ENCODE data around the gene RCVRN. TPM values are rescaled to one million over a fixed set of nuclear protein-coding genes. Genes with fewer than 3 reads are reported as not detected.

Gene RCVRN
- polyA plus RNA-seq (2013, experiment 1 of 2; ENCODE audit: insufficient read length), result not detected
- not detected for polyA plus RNA-seq (2013, experiment 2 of 2; ENCODE audit: insufficient read length)

DNA sequence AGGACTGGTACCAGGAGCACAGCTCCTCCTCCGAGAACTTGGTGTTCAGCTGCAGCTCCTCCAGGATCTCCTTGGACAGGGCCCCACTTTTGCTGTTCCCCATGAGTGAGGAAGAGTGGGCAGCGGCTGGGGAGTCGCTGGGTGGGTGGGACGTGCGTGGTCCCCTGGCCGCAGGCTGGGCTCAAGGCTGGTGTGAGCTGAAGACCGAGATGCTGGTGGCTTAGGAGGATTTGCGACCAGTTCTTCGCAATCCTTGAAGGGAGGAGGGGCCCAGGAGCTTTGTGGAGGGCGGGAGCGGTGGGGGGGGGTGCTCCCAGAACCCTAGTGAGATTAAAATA is at the start of gene RCVRN:
Gene RCVRN (minus strand): TSS at position 194 of the 338 bp plus-strand sequence. CDS start 91 bp downstream, at position 103.
- DNase-seq, result no peak

DNA sequence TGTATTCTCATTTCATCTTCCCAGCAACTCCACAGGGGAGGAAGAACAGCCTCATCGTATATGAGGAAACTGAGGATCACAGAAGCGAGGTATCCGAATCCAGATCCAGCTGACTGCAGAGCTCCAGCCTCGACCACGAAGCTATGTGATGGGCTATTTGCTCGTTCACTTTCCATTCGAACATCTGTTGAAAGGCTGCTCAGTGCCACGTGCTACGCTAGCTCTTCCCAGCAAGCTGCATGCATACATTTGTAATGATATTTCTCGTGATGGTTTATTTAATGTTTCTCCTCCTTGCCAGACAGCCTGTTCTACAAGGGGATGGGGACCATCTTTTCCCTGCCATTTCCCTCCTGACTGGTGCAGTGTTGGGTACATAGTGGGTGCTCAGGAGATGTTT is 48.4 kb upstream of the RCVRN start:
- DNase-seq, result no peak

DNA sequence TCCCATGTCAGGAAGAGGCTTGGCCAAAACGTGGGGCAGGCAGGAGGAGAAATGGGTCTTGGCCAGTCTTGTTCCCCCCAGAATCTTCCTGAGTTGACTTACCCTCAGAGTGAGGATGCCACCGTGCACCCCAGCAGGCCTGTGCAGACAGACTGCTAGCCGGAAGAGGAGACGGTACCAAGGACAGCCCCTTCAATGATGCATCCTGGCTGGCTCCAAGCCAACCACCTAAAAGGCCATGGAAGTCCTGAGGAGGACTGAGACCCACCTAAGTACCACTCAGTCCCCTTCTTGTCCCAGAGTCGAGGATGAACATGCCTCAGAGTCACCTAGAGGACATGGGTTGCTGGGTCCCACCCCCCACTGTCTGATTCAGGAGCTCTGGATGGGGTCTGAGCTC is 46.7 kb upstream of the RCVRN start:
- no peak for DNase-seq

DNA sequence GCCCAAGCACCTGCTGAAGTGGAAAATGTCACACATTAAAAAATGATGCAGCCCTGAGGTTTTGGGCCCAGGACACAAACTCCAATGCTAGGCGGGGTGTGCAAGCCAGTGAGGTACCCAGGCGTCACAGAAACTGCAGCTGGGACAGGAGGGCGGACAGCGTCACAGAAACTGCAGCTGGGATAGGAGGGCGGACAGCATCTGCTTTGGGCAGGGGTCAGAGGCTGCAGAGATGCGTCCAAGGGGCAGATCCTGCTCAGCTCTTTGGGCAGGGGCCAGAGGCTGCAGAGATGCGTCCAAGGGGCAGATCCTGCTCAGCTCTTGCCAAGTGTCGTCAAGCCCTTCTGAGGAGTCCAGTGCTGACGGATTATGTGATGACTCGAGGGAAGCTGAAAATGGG is 43.9 kb upstream of the RCVRN start:
- DNase-seq, result no peak

- DNase-seq, result no peak
Observed at GRCh38 chr17:9944704-9945103, 39.6 kb upstream of the RCVRN start.

DNA sequence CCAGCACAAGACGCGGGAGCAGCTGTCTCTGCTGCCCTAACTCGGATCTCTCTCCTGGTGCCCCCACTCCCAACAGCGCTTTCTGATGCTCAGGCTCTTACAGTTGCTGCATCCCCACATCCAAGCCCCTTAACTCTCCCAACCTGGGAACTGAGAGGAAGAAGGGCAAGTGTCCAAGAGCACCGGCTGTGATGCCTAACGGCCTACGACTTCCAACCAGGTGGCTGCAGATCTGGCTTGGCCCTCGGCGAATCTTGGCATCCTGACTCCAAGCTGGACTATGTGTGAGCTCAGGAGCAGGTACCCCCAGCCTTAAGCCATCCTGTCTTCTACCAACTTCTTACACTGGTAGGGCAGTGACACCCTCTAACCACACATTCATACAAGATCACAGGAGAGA is 38.3 kb upstream of the RCVRN start:
- DNase-seq, result no peak

GRCh38 chr17:9942885-9943284 is 37.8 kb upstream of the RCVRN start:
- no peak for DNase-seq

- no peak for DNase-seq
Observed at GRCh38 chr17:9941305-9941704, 36.2 kb upstream of the RCVRN start.

GRCh38 chr17:9940841-9941240 is 35.8 kb upstream of the RCVRN start:
- DNase-seq, result no peak

GRCh38 chr17:9938764-9939163 is 33.7 kb upstream of the RCVRN start:
- no peak for DNase-seq

- no peak for DNase-seq
Observed at GRCh38 chr17:9937901-9938300, 32.8 kb upstream of the RCVRN start.

DNA sequence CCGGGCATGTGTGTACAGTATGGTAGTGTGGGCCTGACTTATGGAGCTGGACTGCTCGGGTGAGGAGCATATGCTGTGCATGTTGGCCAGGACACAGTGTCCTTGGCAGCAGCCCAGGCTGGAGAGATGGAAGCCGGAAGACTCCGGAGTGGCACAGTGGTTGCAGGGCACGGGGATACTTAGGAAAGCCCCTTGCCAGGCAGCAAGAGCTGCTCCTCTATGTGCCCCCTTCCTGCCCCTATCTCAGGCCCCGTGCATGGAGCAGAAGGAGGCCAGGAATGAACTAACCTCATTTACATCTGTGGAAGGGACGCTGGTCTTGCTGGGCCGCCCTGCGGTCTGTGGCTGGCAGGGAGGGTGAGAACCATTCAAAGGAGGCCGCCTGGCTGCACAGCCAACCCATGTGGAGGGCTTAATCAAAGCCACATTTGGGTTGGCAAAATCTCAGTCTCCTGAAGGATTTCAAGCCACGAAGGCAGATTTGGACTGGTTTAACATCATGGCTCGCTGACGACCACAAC is 32.2 kb upstream of the RCVRN start:
- peak; percentile 27 for DNase-seq

DNA sequence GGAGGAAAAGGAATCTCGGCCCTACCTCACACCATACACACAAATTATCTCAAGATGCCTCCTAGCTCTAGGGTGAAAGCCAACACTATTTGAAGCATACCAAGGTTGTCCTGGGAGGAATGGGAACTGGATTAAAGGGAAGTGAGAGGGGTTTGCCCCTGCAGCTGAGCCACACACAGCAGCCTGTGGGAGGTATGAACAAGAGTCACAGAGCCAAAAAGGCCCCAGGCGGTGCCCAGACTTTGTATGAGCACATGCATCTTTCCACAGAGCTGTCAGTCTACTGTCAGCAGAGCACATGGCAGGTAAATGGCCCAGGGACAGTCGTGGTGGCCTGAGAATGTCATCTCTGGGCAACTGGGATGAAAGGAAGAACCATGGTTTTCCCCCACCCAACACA is 31.0 kb upstream of the RCVRN start:
- DNase-seq, result no peak

GRCh38 chr17:9935408-9935807 is 30.3 kb upstream of the RCVRN start:
- no peak for DNase-seq

GRCh38 chr17:9934331-9934730 is 29.3 kb upstream of the RCVRN start:
- no peak for DNase-seq

GRCh38 chr17:9932491-9932890 is 27.4 kb upstream of the RCVRN start:
- peak; percentile 31 for DNase-seq

- DNase-seq, result no peak
Observed at GRCh38 chr17:9931144-9931741, 26.2 kb upstream of the RCVRN start.

- no peak for DNase-seq
Observed at GRCh38 chr17:9929871-9930270, 24.8 kb upstream of the RCVRN start.

- DNase-seq, result peak; percentile 83
Observed at GRCh38 chr17:9928601-9929333, 23.7 kb upstream of the RCVRN start.

DNA sequence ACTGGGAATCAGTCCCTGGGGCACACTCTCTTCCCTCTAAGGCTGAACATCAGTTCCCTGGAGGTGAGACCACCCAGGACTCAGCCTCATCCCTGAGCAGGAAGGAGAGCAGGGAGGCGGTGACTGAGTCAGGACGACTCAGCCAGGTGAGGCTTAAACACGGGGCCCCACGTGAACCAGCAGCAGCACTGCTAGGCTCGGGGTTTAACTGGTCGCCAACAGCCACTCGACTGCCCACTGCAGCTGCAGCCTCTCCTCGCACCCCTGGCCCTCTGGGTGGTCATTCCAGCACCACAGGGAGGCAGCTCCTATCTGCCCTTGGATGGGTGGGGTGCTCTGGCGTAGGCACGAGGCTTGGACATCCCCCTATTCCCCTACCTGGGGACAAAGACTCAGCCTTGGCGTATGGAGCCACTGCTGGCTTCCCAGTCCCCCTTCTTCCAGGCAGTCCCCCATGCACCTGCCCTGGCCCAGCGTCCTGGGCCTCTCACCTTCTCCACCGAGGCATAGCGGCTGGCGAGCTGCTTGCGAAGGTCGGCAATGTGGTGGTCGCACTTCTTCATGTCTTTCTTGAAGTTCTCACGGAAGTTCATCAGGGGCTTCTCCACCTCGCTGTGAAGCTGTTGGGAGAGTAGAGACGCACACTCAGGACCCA is 21.2 kb upstream of the RCVRN start:
- DNase-seq, result no peak

DNA sequence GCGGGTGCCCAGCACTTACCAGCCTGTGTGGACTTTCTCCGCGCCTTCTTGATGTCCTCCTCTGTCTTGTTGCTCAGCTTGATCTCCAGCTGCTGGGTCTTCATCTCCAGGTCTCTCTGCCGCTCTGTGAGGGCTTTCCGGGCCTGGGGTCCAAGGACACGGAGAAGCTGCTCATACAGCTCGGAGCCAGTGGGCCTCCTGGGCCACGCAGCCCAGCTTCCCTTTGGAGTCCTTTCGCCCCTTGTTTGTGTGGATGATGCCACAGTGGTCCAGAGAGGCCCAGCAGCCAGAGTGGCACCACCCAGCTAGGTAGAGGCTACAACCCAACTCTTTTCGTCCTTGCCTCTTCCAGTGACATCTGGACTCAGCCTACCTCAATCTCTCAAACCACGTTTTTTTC is 20.4 kb upstream of the RCVRN start:
- no peak for DNase-seq

GRCh38 chr17:9924735-9925191 is 19.7 kb upstream of the RCVRN start:
- DNase-seq, result peak; percentile 73

- no peak for DNase-seq
Observed at GRCh38 chr17:9922012-9922848, 17.2 kb upstream of the RCVRN start.

Data from fibroblast of skin of back (primary cell).